ENCODE data around the gene OAF. TPM values are rescaled to one million over a fixed set of nuclear protein-coding genes. Genes with fewer than 3 reads are reported as not detected.
A peak's percentile ranks its signal among the peaks of the same experiment; 100 is the strongest.

Gene OAF
- total and polyA plus RNA-seq, 2 donors (not counting 1 experiment from before 2014, with no cell fraction given), result 1.3 to 1.9 TPM

DNA sequence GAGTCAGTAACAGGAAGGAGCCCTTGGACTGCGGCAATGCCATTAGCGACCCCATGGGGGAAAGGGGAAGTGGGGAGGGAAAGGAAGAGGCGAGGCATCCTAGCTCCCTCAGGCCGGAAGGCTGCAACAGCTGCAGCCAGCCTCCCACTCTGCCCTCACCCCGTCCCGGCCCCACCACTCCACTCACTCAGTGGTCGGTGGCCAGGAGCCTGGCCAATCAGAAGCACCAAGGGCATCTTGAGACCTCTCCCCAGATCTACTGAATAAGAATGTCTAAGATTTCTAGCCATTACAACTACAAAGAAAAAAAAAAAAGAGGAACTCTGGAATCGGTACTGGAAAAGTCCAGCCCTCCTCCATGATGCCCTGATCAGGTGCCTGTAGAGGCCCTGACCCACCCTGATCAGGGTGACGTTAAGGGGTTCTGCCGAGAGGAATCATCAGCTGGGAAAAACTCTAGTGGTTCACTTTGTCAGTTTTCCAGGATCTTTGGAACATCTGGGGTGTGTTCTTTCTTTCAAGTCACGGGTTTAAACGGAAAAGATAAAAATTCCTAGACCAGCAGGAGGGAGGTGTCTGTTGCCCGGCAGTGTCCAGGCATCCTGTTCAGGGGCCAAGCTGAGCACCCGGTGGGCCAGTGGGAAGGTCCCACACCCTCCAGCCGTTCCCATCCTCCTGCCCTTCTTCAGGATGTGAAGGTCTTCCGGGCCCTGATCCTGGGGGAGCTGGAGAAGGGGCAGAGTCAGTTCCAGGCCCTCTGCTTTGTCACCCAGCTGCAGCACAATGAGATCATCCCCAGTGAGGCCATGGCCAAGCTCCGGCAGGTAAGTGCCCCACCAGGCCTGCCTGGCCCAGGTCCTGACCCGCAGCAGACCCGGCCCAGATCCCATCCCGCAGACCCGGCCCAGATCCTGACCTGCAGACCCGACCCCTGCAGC lies 14.4 kb downstream of the OAF start:
- Histone ChIP-seq H3K9me3 (ENCODE audit: control extremely low read depth in 1 of 3, control insufficient read depth in 2 of 3, insufficient read depth in 1 of 3, low read length in 2 of 3) (no peaks in the 10 kb centered on the region), H4K20me1 (ENCODE audit: control insufficient read depth, insufficient read depth, low read length, poor library complexity, severe bottlenecking) (no peaks in the 10 kb centered on the region), H2AFZ (ENCODE audit: insufficient read depth, low read depth, low read length, poor library complexity, severe bottlenecking) (no peak overlapping the region), H3K4me2 (replicated peaks; ENCODE audit: low read depth, low read length, poor library complexity, severe bottlenecking) (peak overlapping the region; percentile 50), H3K27me3 (replicated peaks in 1 of 4; ENCODE audit: control extremely low read depth in 1 of 4, control insufficient read depth in 3 of 4, insufficient read depth in 4 of 4, low read length in 3 of 4) (no peaks in the 10 kb centered on the region), H3K79me2 (ENCODE audit: control insufficient read depth, insufficient read depth, low read length) (no peaks in the 10 kb centered on the region), H3K4me1 (ENCODE audit: control insufficient read depth in 2 of 2, insufficient read depth in 2 of 2, low read length in 2 of 2) (peaks cover 7 to 8% of the 10 kb centered on the region in 2 donors), H3K9ac (ENCODE audit: low read length) (no peak overlapping the region), H3K36me3 (replicated peaks in 1 of 2; ENCODE audit: control extremely low read depth in 1 of 2, control insufficient read depth in 1 of 2, extremely low read depth in 1 of 2, insufficient read depth in 2 of 2, low read length in 1 of 2) (no peaks in the 10 kb centered on the region), H3K27ac (ENCODE audit: low read length in 2 of 2) (no peak overlapping the region), H3K4me3 (ENCODE audit: control extremely low read depth in 1 of 5, extremely low read depth in 1 of 5, insufficient read depth in 1 of 5, low read depth in 2 of 5, low read length in 4 of 5) (no peak overlapping the region)
- CTCF ChIA-PET, result interaction anchor here (0.7 kb wide), 1 partner anchor 54 kb away, joined by 4 read pairs; no protein-coding TSS in a partner anchor
- DNase-seq, result no peak
- intact Hi-C loops (cut with micrococcal nuclease), result no loop called here
- Mint-ChIP-seq H3K4me3 (peak overlapping the region; percentile 21), H3K27ac (no peak overlapping the region), H3K4me1 (peaks cover 14% of the 10 kb centered on the region), H3K27me3 (peaks cover 19% of the 10 kb centered on the region), H3K9me3 (ENCODE audit: insufficient read depth) (no peaks in the 10 kb centered on the region)
- POLR2A ChIA-PET, result no interaction called here
- no peak for ATAC-seq (ENCODE audit: low read depth)
- WGBS (ENCODE audit: insufficient coverage), result 55% methylated on average over 16 of the region's 22 CpGs
- TF ChIP-seq, protein P1, sequence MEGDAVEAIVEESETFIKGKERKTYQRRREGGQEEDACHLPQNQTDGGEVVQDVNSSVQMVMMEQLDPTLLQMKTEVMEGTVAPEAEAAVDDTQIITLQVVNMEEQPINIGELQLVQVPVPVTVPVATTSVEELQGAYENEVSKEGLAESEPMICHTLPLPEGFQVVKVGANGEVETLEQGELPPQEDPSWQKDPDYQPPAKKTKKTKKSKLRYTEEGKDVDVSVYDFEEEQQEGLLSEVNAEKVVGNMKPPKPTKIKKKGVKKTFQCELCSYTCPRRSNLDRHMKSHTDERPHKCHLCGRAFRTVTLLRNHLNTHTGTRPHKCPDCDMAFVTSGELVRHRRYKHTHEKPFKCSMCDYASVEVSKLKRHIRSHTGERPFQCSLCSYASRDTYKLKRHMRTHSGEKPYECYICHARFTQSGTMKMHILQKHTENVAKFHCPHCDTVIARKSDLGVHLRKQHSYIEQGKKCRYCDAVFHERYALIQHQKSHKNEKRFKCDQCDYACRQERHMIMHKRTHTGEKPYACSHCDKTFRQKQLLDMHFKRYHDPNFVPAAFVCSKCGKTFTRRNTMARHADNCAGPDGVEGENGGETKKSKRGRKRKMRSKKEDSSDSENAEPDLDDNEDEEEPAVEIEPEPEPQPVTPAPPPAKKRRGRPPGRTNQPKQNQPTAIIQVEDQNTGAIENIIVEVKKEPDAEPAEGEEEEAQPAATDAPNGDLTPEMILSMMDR (IDR thresholded peaks at IDR 0.05), result no peak
- no peak for TF ChIP-seq EZH2 (IDR thresholded peaks at IDR 0.05; ENCODE audit: borderline replicate concordance, insufficient read depth, low read depth, low read length, poor library complexity, severe bottlenecking)

DNA sequence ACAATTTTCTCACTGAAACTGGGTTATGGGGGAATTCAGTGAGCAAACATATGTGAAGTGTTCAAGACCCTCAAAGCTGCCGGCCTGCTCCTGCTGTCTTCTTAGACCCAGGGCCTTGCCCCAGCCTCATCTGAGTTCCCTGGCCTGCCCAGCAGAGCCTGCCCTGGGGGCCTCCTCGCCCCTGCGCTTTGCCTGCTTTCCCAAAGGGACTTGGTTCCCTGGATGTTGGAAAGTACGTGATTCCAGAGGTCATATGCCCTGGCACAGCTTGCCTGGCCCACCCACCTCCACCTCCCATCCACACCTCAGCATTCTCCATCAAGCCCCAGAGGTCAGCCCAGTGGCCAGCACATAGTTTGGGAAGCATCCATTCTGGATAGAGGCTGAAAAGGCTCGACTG lies 15.4 kb downstream of the OAF start:
- H4K20me1 ChIP-seq (ENCODE audit: control insufficient read depth, insufficient read depth, low read length, poor library complexity, severe bottlenecking), result no peaks in the 10 kb centered on the region
- H3K4me1 Mint-ChIP-seq, result peaks cover 14% of the 10 kb centered on the region
- H3K27ac Mint-ChIP-seq, result no peak overlapping the region
- intact Hi-C loops (cut with micrococcal nuclease), result no loop called here
- DNase-seq (no peak), ATAC-seq (ENCODE audit: low read depth) (no peak)
- no peak overlapping the region for H3K27ac ChIP-seq (ENCODE audit: low read length in 2 of 2)
- peaks cover 7 to 8% of the 10 kb centered on the region in 2 donors for H3K4me1 ChIP-seq (ENCODE audit: control insufficient read depth in 2 of 2, insufficient read depth in 2 of 2, low read length in 2 of 2)
- H3K36me3 ChIP-seq (replicated peaks in 1 of 2; ENCODE audit: control extremely low read depth in 1 of 2, control insufficient read depth in 1 of 2, extremely low read depth in 1 of 2, insufficient read depth in 2 of 2, low read length in 1 of 2), result no peaks in the 10 kb centered on the region
- H3K4me3 ChIP-seq (ENCODE audit: control extremely low read depth in 1 of 5, extremely low read depth in 1 of 5, insufficient read depth in 1 of 5, low read depth in 2 of 5, low read length in 4 of 5), result no peak overlapping the region
- WGBS (ENCODE audit: insufficient coverage), result 81% methylated on average over 5 of the region's 5 CpGs
- H2AFZ ChIP-seq (ENCODE audit: insufficient read depth, low read depth, low read length, poor library complexity, severe bottlenecking), result no peak overlapping the region
- no peak overlapping the region for H3K4me2 ChIP-seq (replicated peaks; ENCODE audit: low read depth, low read length, poor library complexity, severe bottlenecking)
- H3K9me3 Mint-ChIP-seq (ENCODE audit: insufficient read depth), result no peaks in the 10 kb centered on the region
- no peaks in the 10 kb centered on the region for H3K27me3 ChIP-seq (replicated peaks in 1 of 4; ENCODE audit: control extremely low read depth in 1 of 4, control insufficient read depth in 3 of 4, insufficient read depth in 4 of 4, low read length in 3 of 4)
- no peaks in the 10 kb centered on the region for H3K9me3 ChIP-seq (ENCODE audit: control extremely low read depth in 1 of 3, control insufficient read depth in 2 of 3, insufficient read depth in 1 of 3, low read length in 2 of 3)
- H3K9ac ChIP-seq (ENCODE audit: low read length), result no peak overlapping the region
- no peak overlapping the region for H3K4me3 Mint-ChIP-seq
- TF ChIP-seq, protein P1 (IDR thresholded peaks at IDR 0.05), result no peak
- TF ChIP-seq EZH2 (IDR thresholded peaks at IDR 0.05; ENCODE audit: borderline replicate concordance, insufficient read depth, low read depth, low read length, poor library complexity, severe bottlenecking), result no peak
- ChIA-PET CTCF (no interaction called here), POLR2A (no interaction called here)
- no peaks in the 10 kb centered on the region for H3K79me2 ChIP-seq (ENCODE audit: control insufficient read depth, insufficient read depth, low read length)
- H3K27me3 Mint-ChIP-seq, result peaks cover 19% of the 10 kb centered on the region
